Measurements from ENCODE around the gene CFAP97D2. TPM values are rescaled to one million over a fixed set of nuclear protein-coding genes. Genes with fewer than 3 reads are reported as not detected.
A peak's percentile ranks its signal among the peaks of the same experiment; 100 is the strongest.

Gene CFAP97D2
- total RNA-seq, 1 donor from 2014 or later = not detected

- peaks cover 9% of the 10 kb centered on the region for H3K36me3 ChIP-seq (ENCODE audit: control insufficient read depth, insufficient read depth, low read length)
- FAIRE-seq = no peak
- TF ChIP-seq, protein P1, sequence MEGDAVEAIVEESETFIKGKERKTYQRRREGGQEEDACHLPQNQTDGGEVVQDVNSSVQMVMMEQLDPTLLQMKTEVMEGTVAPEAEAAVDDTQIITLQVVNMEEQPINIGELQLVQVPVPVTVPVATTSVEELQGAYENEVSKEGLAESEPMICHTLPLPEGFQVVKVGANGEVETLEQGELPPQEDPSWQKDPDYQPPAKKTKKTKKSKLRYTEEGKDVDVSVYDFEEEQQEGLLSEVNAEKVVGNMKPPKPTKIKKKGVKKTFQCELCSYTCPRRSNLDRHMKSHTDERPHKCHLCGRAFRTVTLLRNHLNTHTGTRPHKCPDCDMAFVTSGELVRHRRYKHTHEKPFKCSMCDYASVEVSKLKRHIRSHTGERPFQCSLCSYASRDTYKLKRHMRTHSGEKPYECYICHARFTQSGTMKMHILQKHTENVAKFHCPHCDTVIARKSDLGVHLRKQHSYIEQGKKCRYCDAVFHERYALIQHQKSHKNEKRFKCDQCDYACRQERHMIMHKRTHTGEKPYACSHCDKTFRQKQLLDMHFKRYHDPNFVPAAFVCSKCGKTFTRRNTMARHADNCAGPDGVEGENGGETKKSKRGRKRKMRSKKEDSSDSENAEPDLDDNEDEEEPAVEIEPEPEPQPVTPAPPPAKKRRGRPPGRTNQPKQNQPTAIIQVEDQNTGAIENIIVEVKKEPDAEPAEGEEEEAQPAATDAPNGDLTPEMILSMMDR (IDR thresholded peaks at IDR 0.05; ENCODE audit: insufficient read depth, low read length, severe bottlenecking) = no peak
- H3K27me3 ChIP-seq (ENCODE audit: control insufficient read depth, insufficient read depth, low read length) = no peaks in the 10 kb centered on the region
- DNase-seq (ENCODE audit: low read depth) = no peak
- H3K4me3 ChIP-seq (ENCODE audit: low read depth, low read length) = no peak overlapping the region
These were observed 86.0 kb downstream of the CFAP97D2 start for GRCh38 chr13:114264886-114265611.

- TF ChIP-seq, protein P1 (IDR thresholded peaks at IDR 0.05; ENCODE audit: insufficient read depth, low read length, severe bottlenecking) = no peak
- H3K36me3 ChIP-seq (ENCODE audit: control insufficient read depth, insufficient read depth, low read length) = peaks cover 9% of the 10 kb centered on the region
- H3K4me3 ChIP-seq (ENCODE audit: low read depth, low read length) = no peak overlapping the region
- no peaks in the 10 kb centered on the region for H3K27me3 ChIP-seq (ENCODE audit: control insufficient read depth, insufficient read depth, low read length)
- no peak for FAIRE-seq
- DNase-seq (ENCODE audit: low read depth) = no peak
These were observed 87.2 kb downstream of the CFAP97D2 start for GRCh38 chr13:114266241-114266640.

GRCh38 chr13:114268344-114269280, 89.6 kb downstream of the CFAP97D2 start:
- TF ChIP-seq, protein P1 (IDR thresholded peaks at IDR 0.05; ENCODE audit: insufficient read depth, low read length, severe bottlenecking) = no peak
- DNase-seq (ENCODE audit: low read depth) (no peak), FAIRE-seq (no peak)
- Histone ChIP-seq H3K27me3 (ENCODE audit: control insufficient read depth, insufficient read depth, low read length) (no peaks in the 10 kb centered on the region), H3K4me3 (ENCODE audit: low read depth, low read length) (no peak overlapping the region), H3K36me3 (ENCODE audit: control insufficient read depth, insufficient read depth, low read length) (peaks cover 12% of the 10 kb centered on the region)

DNA sequence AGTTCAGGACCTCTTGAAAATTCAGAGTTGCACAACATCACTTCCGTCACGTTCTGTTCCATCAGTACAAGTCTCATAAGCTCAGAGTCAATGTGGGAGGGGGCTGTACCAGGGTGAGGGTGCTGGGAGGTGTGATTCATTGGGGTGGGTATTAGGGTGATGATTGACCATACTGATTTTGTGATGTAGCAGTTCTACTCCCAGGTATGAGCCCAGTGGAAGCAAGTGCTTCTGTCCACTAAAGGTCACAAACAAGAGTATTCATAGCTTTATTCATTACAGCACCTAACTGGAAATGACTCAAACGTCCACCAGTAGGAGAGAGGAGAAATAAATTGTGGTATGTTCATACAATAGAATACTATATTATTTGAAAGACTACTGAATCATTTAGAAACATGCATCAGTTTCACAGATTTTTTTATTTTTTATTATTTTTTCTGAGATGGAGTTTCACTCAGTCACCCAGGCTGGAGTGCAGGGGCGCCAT, 90.3 kb downstream of the CFAP97D2 start:
- DNase-seq (ENCODE audit: low read depth) (no peak), FAIRE-seq (peak; percentile 68)
- H3K4me3 ChIP-seq (ENCODE audit: low read depth, low read length) = no peak overlapping the region
- H3K36me3 ChIP-seq (ENCODE audit: control insufficient read depth, insufficient read depth, low read length) = peaks cover 11% of the 10 kb centered on the region
- no peaks in the 10 kb centered on the region for H3K27me3 ChIP-seq (ENCODE audit: control insufficient read depth, insufficient read depth, low read length)
- TF ChIP-seq, protein P1 (IDR thresholded peaks at IDR 0.05; ENCODE audit: insufficient read depth, low read length, severe bottlenecking) = no peak

Other genes with a start within 250 kb of the CFAP97D2 start
- not detected in 2 replicates for gene C13orf46, start 205.2 kb upstream of the CFAP97D2 start, total RNA-seq
- gene RASA3, start 46.6 kb upstream of the CFAP97D2 start, total RNA-seq = 1.2 and 2.6 TPM in 2 replicates
- 36.7 and 41.1 TPM in 2 replicates for gene CDC16, start 55.6 kb downstream of the CFAP97D2 start, total RNA-seq
- 13.7 and 17.8 TPM in 2 replicates for gene UPF3A, start 102.3 kb downstream of the CFAP97D2 start, total RNA-seq
- 5.5 and 6.3 TPM in 2 replicates for gene CHAMP1, start 135.2 kb downstream of the CFAP97D2 start, total RNA-seq